Trophoblast cell (in vitro differentiated cells and primary cell): Measurements from ENCODE around the gene RBBP8. TPM values are rescaled to one million over a fixed set of nuclear protein-coding genes. Genes with fewer than 3 reads are reported as not detected.
"Not testable (repeated sequence)": the region's sequence is repeated elsewhere in the genome, so short reads cannot be mapped to it uniquely, and the experiment has no call there.

Source experiments
- DNase-seq, 2 donors: peaks; one replicate each; pipeline ENCODE4 v3.0.0-alpha.2; 2016
- H2AFZ ChIP-seq: 2 replicates; pipeline ENCODE4 v1.6.1; 2013; ENCODE audit warnings: low read length, moderate library complexity, mild to moderate bottlenecking; ENCODE audit not compliant: insufficient read depth, poor library complexity
- H2AK5ac ChIP-seq: 2 replicates; pipeline ENCODE4 v1.6.1; 2013; ENCODE audit warnings: mild to moderate bottlenecking, low read length
- H2BK120ac ChIP-seq: 2 replicates; pipeline ENCODE4 v1.6.1; 2013; ENCODE audit warnings: low read length, mild to moderate bottlenecking, moderate library complexity; ENCODE audit not compliant: insufficient read depth, poor library complexity
- H2BK12ac ChIP-seq: 2 replicates; pipeline ENCODE4 v1.6.1; 2013; ENCODE audit warnings: mild to moderate bottlenecking, low read length, moderate library complexity
- H2BK5ac ChIP-seq: 2 replicates; pipeline ENCODE4 v1.6.1; 2013; ENCODE audit warnings: low read length, low read depth, moderate library complexity, mild to moderate bottlenecking; ENCODE audit not compliant: poor library complexity
- H3K14ac ChIP-seq: 2 replicates; pipeline ENCODE4 v1.6.1; 2013; ENCODE audit warnings: mild to moderate bottlenecking, low read length
- H3K18ac ChIP-seq: 2 replicates; pipeline ENCODE4 v1.6.1; 2013; ENCODE audit warnings: mild to moderate bottlenecking, low read length
- H3K23ac ChIP-seq: 2 replicates; pipeline ENCODE4 v1.6.1; 2013; ENCODE audit warnings: low read length
- H3K27ac ChIP-seq: 2 replicates; pipeline ENCODE4 v1.5.1; 2013; ENCODE audit warnings: low read depth, mild to moderate bottlenecking, inconsistent platforms, low read length, moderate library complexity
- H3K27me3 ChIP-seq: 2 replicates; pipeline ENCODE4 v1.6.1; 2013; ENCODE audit warnings: inconsistent platforms, mild to moderate bottlenecking, low read length, moderate library complexity; ENCODE audit not compliant: insufficient read depth
- H3K36me3 ChIP-seq, 2 experiments: 1 replicate in 1 of 2; 2 replicates in 1 of 2; pipeline ENCODE4 v1.6.1; 2013; ENCODE audit warnings: low read length in 2 of 2, mild to moderate bottlenecking in 2 of 2, moderate library complexity in 1 of 2; ENCODE audit not compliant: insufficient read depth in 2 of 2, control insufficient read depth in 1 of 2
- H3K4ac ChIP-seq: 2 replicates; pipeline ENCODE4 v1.6.1; 2013; ENCODE audit warnings: low read depth, mild to moderate bottlenecking, low read length, moderate library complexity
- H3K4me1 ChIP-seq, 2 experiments: 1 replicate in 1 of 2; 2 replicates in 1 of 2; pipeline ENCODE4 v1.6.1; 2013; ENCODE audit warnings: low read length in 2 of 2, mild to moderate bottlenecking in 2 of 2, moderate library complexity in 1 of 2; ENCODE audit not compliant: insufficient read depth in 2 of 2, control insufficient read depth in 1 of 2
- H3K4me2 ChIP-seq: 2 replicates; pipeline ENCODE4 v1.6.1; 2013; ENCODE audit warnings: inconsistent platforms, mild to moderate bottlenecking, low read length, moderate library complexity
- H3K4me3 ChIP-seq: 2 replicates; pipeline ENCODE4 v1.5.1; 2013; ENCODE audit warnings: mild to moderate bottlenecking, low read depth, low read length, inconsistent platforms
- H3K79me1 ChIP-seq: one replicate; pipeline ENCODE4 v1.6.1; 2013; ENCODE audit warnings: low read length
- H3K79me2 ChIP-seq: 2 replicates; pipeline ENCODE4 v1.6.1; 2013; ENCODE audit warnings: low read length, mild to moderate bottlenecking; ENCODE audit not compliant: control insufficient read depth, insufficient read depth, poor library complexity
- H3K9ac ChIP-seq: 2 replicates; pipeline ENCODE4 v1.6.1; 2013; ENCODE audit warnings: mild to moderate bottlenecking, low read length
- H3K9me3 ChIP-seq: 2 replicates; pipeline ENCODE4 v1.6.1; 2013; ENCODE audit warnings: low read depth, mild to moderate bottlenecking, control low read depth, inconsistent platforms, low read length; ENCODE audit not compliant: insufficient read depth
- H4K12ac ChIP-seq: 2 replicates; pipeline ENCODE4 v1.6.1; 2013; ENCODE audit warnings: low read depth, mild to moderate bottlenecking, low read length, moderate library complexity
- H4K8ac ChIP-seq: 2 replicates; pipeline ENCODE4 v1.6.1; 2013; ENCODE audit warnings: low read depth, mild to moderate bottlenecking, low read length, moderate library complexity
- H4K91ac ChIP-seq: one replicate; pipeline ENCODE4 v1.6.1; 2013; ENCODE audit warnings: low read depth, mild to moderate bottlenecking, low read length, moderate library complexity
- WGBS: extraction: QIAGEN DNeasy Blood & Tissue Kit; methylation state at CpG from one replicate; pipeline ENCODE4 v1.1.7; 2013; ENCODE audit warnings: missing lambda C conversion rate; ENCODE audit not compliant: insufficient read length, insufficient coverage; ENCODE audit errors: extremely low coverage; 5-methylcytosine and 5-hydroxymethylcytosine counted together
- polyA plus RNA-seq: library from polyadenylated mRNA; stranded (reverse); fragments of 200-250 nt; gene quantifications from 2 replicates; pipeline ENCODE4 v1.2.3, GENCODE V29; 2013

Gene RBBP8
- 26.8 and 28.9 TPM in 2 replicates for polyA plus RNA-seq

- H3K36me3 ChIP-seq = peaks cover 3 to 4% of the 10 kb centered on the region in 2 experiments
- H3K4ac ChIP-seq = peak within 1 kb of the TSS; percentile 55
- H4K12ac ChIP-seq = peak within 1 kb of the TSS; percentile 94
- peaks cover 4% of the 10 kb centered on the region for H3K79me2 ChIP-seq
- H3K79me1 ChIP-seq = peaks cover 7% of the 10 kb centered on the region
- peaks cover 0 to 2% of the 10 kb centered on the region in 2 experiments for H3K4me1 ChIP-seq
- WGBS = no CpG with 5 or more reads among the region's 82 CpGs
- H3K9ac ChIP-seq = peak within 1 kb of the TSS; percentile 97
- H3K9me3 ChIP-seq = no peaks in the 10 kb centered on the region
- peak within 1 kb of the TSS; percentile 90 for H4K91ac ChIP-seq
- H2BK12ac ChIP-seq = peak within 1 kb of the TSS; percentile 67
- H3K27ac ChIP-seq = peak within 1 kb of the TSS; percentile 88
- peak within 1 kb of the TSS; percentile 95 for H2AFZ ChIP-seq
- peak within 1 kb of the TSS; percentile 89 for H2BK5ac ChIP-seq
- H3K14ac ChIP-seq = peak within 1 kb of the TSS; percentile 95
- peak within 1 kb of the TSS; percentile 91 for H2BK120ac ChIP-seq
- H3K23ac ChIP-seq = no peak within 1 kb of the TSS
- H3K4me3 ChIP-seq = peak within 1 kb of the TSS; percentile 83
- peak within 1 kb of the TSS; percentile 91 for H3K18ac ChIP-seq
- H3K4me2 ChIP-seq = peak within 1 kb of the TSS; percentile 78
- DNase-seq = peak; percentile 85 to 94
- H2AK5ac ChIP-seq = no peak within 1 kb of the TSS
- peak within 1 kb of the TSS; percentile 98 for H4K8ac ChIP-seq
- no peaks in the 10 kb centered on the region for H3K27me3 ChIP-seq
Measured at GRCh38 chr18:22933206-22933965, at the start of gene RBBP8. Gene RBBP8 (plus strand): TSS chr18:22933328. CDS start chr18:22936852, 3,524 bp downstream.

GRCh38 chr18:22883827-22884226 is 49.3 kb upstream of the RBBP8 start:
- H3K27ac ChIP-seq = no peak overlapping the region
- no peak overlapping the region for H3K23ac ChIP-seq
- H4K91ac ChIP-seq = no peak overlapping the region
- H3K4me1 ChIP-seq = no peaks in the 10 kb centered on the region
- no peak overlapping the region for H2BK120ac ChIP-seq
- H4K12ac ChIP-seq = no peak overlapping the region
- no peaks in the 10 kb centered on the region for H3K9me3 ChIP-seq
- no peak overlapping the region for H3K4me3 ChIP-seq
- H3K9ac ChIP-seq = no peak overlapping the region
- no peaks in the 10 kb centered on the region for H3K79me2 ChIP-seq
- H3K18ac ChIP-seq = no peak overlapping the region
- no peak overlapping the region for H3K4me2 ChIP-seq
- DNase-seq = no peak
- H4K8ac ChIP-seq = no peak overlapping the region
- H2BK5ac ChIP-seq = no peak overlapping the region
- no peaks in the 10 kb centered on the region for H3K79me1 ChIP-seq
- WGBS = no CpG with 5 or more reads among the region's 1 CpG
- no peak overlapping the region for H2AK5ac ChIP-seq
- peaks cover 0 to 2% of the 10 kb centered on the region in 2 experiments for H3K36me3 ChIP-seq
- H2BK12ac ChIP-seq = no peak overlapping the region
- no peak overlapping the region for H2AFZ ChIP-seq
- H3K4ac ChIP-seq = no peak overlapping the region
- H3K27me3 ChIP-seq = no peaks in the 10 kb centered on the region
- H3K14ac ChIP-seq = no peak overlapping the region

- no CpG with 5 or more reads among the region's 11 CpGs for WGBS
- not testable (repeated sequence) for H3K4me2 ChIP-seq, H3K9ac ChIP-seq, H3K27ac ChIP-seq, H4K8ac ChIP-seq, H3K23ac ChIP-seq, H4K12ac ChIP-seq, H3K18ac ChIP-seq, H3K4me1 ChIP-seq, H4K91ac ChIP-seq, H3K4me3 ChIP-seq, H3K36me3 ChIP-seq, H2BK120ac ChIP-seq, H3K79me2 ChIP-seq, H3K4ac ChIP-seq, H3K14ac ChIP-seq, H3K79me1 ChIP-seq, H3K27me3 ChIP-seq, H2BK5ac ChIP-seq, DNase-seq, H2AK5ac ChIP-seq, H2AFZ ChIP-seq, H3K9me3 ChIP-seq, H2BK12ac ChIP-seq
Measured at GRCh38 chr18:22885694-22886093, 47.4 kb upstream of the RBBP8 start.

- no peak for DNase-seq
- peaks cover 3% of the 10 kb centered on the region for H3K9me3 ChIP-seq
- no peak overlapping the region for H4K91ac ChIP-seq
- no peak overlapping the region for H2AFZ ChIP-seq
- H2AK5ac ChIP-seq = no peak overlapping the region
- H3K4me1 ChIP-seq = no peaks in the 10 kb centered on the region
- H3K79me2 ChIP-seq = no peaks in the 10 kb centered on the region
- H4K12ac ChIP-seq = no peak overlapping the region
- H3K4me2 ChIP-seq = no peak overlapping the region
- no peak overlapping the region for H3K18ac ChIP-seq
- H3K27ac ChIP-seq = no peak overlapping the region
- no peaks in the 10 kb centered on the region for H3K79me1 ChIP-seq
- no peak overlapping the region for H3K14ac ChIP-seq
- H3K27me3 ChIP-seq = no peaks in the 10 kb centered on the region
- H3K36me3 ChIP-seq = no peaks in the 10 kb centered on the region
- no peak overlapping the region for H4K8ac ChIP-seq
- H2BK120ac ChIP-seq = no peak overlapping the region
- H3K4ac ChIP-seq = no peak overlapping the region
- H3K9ac ChIP-seq = no peak overlapping the region
- H2BK12ac ChIP-seq = no peak overlapping the region
- no peak overlapping the region for H3K23ac ChIP-seq
- no peak overlapping the region for H3K4me3 ChIP-seq
- no peak overlapping the region for H2BK5ac ChIP-seq
Measured at GRCh38 chr18:22899421-22899820, 33.7 kb upstream of the RBBP8 start.
